Measurements from ENCODE around the gene TGFBR1.

Gene TGFBR1

DNA sequence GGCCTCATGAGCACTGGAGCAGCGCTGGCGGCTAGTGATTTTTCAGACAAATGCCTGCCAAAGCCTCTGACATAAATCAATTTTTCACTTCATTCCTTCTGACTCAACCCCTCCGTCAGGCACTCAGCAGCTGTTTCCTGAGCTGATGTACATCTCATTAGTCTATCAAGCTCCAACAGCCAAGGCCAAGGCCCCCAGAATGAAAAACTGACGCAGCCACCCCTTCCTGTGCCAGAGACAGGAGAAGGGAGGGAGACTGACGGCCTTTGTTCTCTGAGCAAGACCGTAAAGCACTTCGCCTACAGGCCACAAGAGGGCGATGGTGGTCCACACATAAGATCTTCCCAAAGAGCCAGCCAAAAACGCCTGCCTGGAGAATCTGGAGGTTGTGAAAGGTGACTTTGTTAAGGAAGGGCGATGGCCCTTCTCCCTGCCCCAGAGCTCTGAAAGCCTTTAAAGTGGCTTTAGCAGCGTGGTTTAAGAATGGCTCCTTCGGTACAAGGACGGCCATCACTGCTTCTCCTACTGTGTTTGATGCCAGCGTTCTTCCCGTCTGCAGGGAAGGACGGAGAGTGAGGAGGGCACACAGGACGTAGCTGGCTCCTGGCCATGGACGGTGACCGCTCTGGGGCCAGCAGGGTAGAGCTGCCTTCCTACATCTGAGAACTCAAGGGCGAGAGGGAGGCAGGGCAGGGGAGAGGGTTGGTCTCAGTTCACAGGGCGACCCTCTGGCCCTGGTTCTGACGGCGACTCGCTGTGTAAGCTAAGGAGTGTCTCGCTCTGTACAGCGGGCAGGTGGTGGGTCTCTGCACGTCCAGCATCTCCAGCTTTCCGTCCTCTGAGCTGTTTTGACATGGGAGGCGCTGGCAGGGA lies 79.8 kb downstream of the TGFBR1 start:
- no peaks in the 10 kb centered on the region for H3K9me2 ChIP-seq (replicated peaks; ENCODE audit: low read depth, low read length)
- H2AFZ ChIP-seq (ENCODE audit: low read length): peak overlapping the region; percentile 44; the same call in 1 of the 2 replicates
- H3K4me2 ChIP-seq (ENCODE audit: low read depth, low read length, poor library complexity, severe bottlenecking): no peak overlapping the region
- no peaks in the 10 kb centered on the region for H4K20me1 ChIP-seq (ENCODE audit: insufficient read depth, low read length, poor library complexity, severe bottlenecking)
- TF ChIP-seq, protein P1, sequence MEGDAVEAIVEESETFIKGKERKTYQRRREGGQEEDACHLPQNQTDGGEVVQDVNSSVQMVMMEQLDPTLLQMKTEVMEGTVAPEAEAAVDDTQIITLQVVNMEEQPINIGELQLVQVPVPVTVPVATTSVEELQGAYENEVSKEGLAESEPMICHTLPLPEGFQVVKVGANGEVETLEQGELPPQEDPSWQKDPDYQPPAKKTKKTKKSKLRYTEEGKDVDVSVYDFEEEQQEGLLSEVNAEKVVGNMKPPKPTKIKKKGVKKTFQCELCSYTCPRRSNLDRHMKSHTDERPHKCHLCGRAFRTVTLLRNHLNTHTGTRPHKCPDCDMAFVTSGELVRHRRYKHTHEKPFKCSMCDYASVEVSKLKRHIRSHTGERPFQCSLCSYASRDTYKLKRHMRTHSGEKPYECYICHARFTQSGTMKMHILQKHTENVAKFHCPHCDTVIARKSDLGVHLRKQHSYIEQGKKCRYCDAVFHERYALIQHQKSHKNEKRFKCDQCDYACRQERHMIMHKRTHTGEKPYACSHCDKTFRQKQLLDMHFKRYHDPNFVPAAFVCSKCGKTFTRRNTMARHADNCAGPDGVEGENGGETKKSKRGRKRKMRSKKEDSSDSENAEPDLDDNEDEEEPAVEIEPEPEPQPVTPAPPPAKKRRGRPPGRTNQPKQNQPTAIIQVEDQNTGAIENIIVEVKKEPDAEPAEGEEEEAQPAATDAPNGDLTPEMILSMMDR (conservative IDR thresholded peaks at IDR 0.05; ENCODE audit: low read length): peak; percentile 88
- TF ChIP-seq EZH2phosphoT487 (IDR thresholded peaks at IDR 0.05; ENCODE audit: borderline replicate concordance): no peak
- no peak overlapping the region for H3K4me3 ChIP-seq (ENCODE audit: low read length, poor library complexity, severe bottlenecking)
- H3K9me3 ChIP-seq (ENCODE audit: insufficient read depth, low read depth, low read length): no peaks in the 10 kb centered on the region
- H3K36me3 ChIP-seq (ENCODE audit: insufficient read depth, low read length): no peaks in the 10 kb centered on the region
- H3F3A ChIP-seq (ENCODE audit: low read depth): 0 out of 2 replicates have a peak, but pooled peaks cover 4% of the 10 kb centered on the region
- no peak overlapping the region for H3K9ac ChIP-seq (ENCODE audit: low read depth, low read length, poor library complexity, severe bottlenecking)
- peaks cover 59% of the 10 kb centered on the region for H3K4me1 ChIP-seq (ENCODE audit: insufficient read depth, low read length, poor library complexity, severe bottlenecking)
- H3K27me3 ChIP-seq (ENCODE audit: insufficient read depth, low read length, poor library complexity, severe bottlenecking): no peaks in the 10 kb centered on the region
- no peaks in the 10 kb centered on the region for H3K79me2 ChIP-seq (ENCODE audit: insufficient read depth, low read length)

DNA sequence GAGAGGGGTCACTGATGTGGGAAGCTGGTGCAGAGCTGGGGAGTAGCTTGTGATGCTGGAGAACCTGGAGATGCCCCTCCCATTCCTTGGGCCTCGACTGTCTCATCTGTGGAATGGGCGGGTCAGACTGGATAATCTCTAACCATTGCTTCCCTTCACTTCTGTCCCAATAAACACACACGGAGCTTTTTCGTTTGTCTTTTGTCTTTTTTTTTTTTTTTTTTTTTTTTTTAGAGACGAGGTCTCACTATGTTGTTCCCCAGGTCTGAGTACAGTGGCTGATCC lies 80.4 kb downstream of the TGFBR1 start:
- no peaks in the 10 kb centered on the region for H3K36me3 ChIP-seq (ENCODE audit: insufficient read depth, low read length)
- no peaks in the 10 kb centered on the region for H4K20me1 ChIP-seq (ENCODE audit: insufficient read depth, low read length, poor library complexity, severe bottlenecking)
- no peak overlapping the region for H3K4me3 ChIP-seq (ENCODE audit: low read length, poor library complexity, severe bottlenecking)
- no peaks in the 10 kb centered on the region for H3K27me3 ChIP-seq (ENCODE audit: insufficient read depth, low read length, poor library complexity, severe bottlenecking)
- no peak overlapping the region for H3K9ac ChIP-seq (ENCODE audit: low read depth, low read length, poor library complexity, severe bottlenecking)
- TF ChIP-seq, protein P1 (conservative IDR thresholded peaks at IDR 0.05; ENCODE audit: low read length): no peak
- TF ChIP-seq EZH2phosphoT487 (IDR thresholded peaks at IDR 0.05; ENCODE audit: borderline replicate concordance): no peak
- H3K9me3 ChIP-seq (ENCODE audit: insufficient read depth, low read depth, low read length): no peaks in the 10 kb centered on the region
- no peak overlapping the region for H3K4me2 ChIP-seq (ENCODE audit: low read depth, low read length, poor library complexity, severe bottlenecking)
- H3K9me2 ChIP-seq (replicated peaks; ENCODE audit: low read depth, low read length): no peaks in the 10 kb centered on the region
- H3K79me2 ChIP-seq (ENCODE audit: insufficient read depth, low read length): no peaks in the 10 kb centered on the region
- H3K4me1 ChIP-seq (ENCODE audit: insufficient read depth, low read length, poor library complexity, severe bottlenecking): peaks cover 55% of the 10 kb centered on the region
- no peak overlapping the region for H2AFZ ChIP-seq (ENCODE audit: low read length)
- 0 out of 2 replicates have a peak, but pooled peaks cover 4% of the 10 kb centered on the region for H3F3A ChIP-seq (ENCODE audit: low read depth)

DNA sequence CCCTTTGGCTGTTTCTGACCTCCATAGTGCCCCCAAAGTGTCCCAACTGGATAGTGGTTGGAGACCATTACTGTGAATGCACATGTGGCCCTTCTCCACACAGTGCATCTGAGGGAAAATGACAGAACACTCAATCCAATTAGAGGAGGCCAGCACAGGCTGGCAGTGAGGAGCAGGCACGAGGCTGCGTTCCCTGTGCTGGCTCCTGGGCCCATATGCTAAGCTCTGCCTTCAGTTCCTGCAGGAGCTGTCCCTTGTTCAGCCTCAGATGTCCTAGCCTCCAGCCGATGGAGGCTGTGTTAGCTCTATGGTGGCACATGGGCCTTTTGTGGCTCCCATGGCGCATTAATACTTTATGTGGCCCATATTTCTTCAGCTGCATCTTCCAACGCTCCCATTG lies 81.0 kb downstream of the TGFBR1 start:
- Histone ChIP-seq H3F3A (ENCODE audit: low read depth) (0 out of 2 replicates have a peak, but pooled peaks cover 4% of the 10 kb centered on the region), H3K9me2 (replicated peaks; ENCODE audit: low read depth, low read length) (no peaks in the 10 kb centered on the region), H3K9me3 (ENCODE audit: insufficient read depth, low read depth, low read length) (no peaks in the 10 kb centered on the region), H3K79me2 (ENCODE audit: insufficient read depth, low read length) (no peaks in the 10 kb centered on the region), H4K20me1 (ENCODE audit: insufficient read depth, low read length, poor library complexity, severe bottlenecking) (no peaks in the 10 kb centered on the region), H3K36me3 (ENCODE audit: insufficient read depth, low read length) (no peaks in the 10 kb centered on the region), H3K27me3 (ENCODE audit: insufficient read depth, low read length, poor library complexity, severe bottlenecking) (no peaks in the 10 kb centered on the region), H3K9ac (ENCODE audit: low read depth, low read length, poor library complexity, severe bottlenecking) (no peak overlapping the region), H2AFZ (ENCODE audit: low read length) (0 out of 2 replicates have a peak overlapping the region, but pooled peaks have one; percentile 1), H3K4me2 (ENCODE audit: low read depth, low read length, poor library complexity, severe bottlenecking) (no peak overlapping the region), H3K4me1 (ENCODE audit: insufficient read depth, low read length, poor library complexity, severe bottlenecking) (peaks cover 49% of the 10 kb centered on the region), H3K4me3 (ENCODE audit: low read length, poor library complexity, severe bottlenecking) (no peak overlapping the region)
- TF ChIP-seq, protein P1 (conservative IDR thresholded peaks at IDR 0.05; ENCODE audit: low read length): no peak

All from Loucy (cell line).